Neural cell (in vitro differentiated cells): Measurements from ENCODE around the gene DSTN. TPM values are rescaled to one million over a fixed set of nuclear protein-coding genes. Genes with fewer than 3 reads are reported as not detected.

Source experiments
- H2AFZ ChIP-seq: fragments of 200-600, 300-800 bp; sonication (generic), shearing (Covaris generic); 2 replicates; pipeline ENCODE4 v1.6.0; 2014; ENCODE audit warnings: low read depth, mild to moderate bottlenecking, antibody characterized with exemption, low read length, moderate library complexity
- H3F3A ChIP-seq: fragments of 200-600 bp; shearing (Covaris generic); 2 replicates; pipeline ENCODE4 v1.6.1; 2016; ENCODE audit warnings: mild to moderate bottlenecking, moderate library complexity, mixed read lengths, antibody characterized with exemption, low read length; ENCODE audit not compliant: insufficient read depth, poor library complexity, severe bottlenecking
- H3K27ac ChIP-seq: fragments of 200-600, 300-800 bp; sonication (generic), shearing (Covaris generic); 2 replicates; pipeline ENCODE4 v1.5.1; 2014; ENCODE audit warnings: mild to moderate bottlenecking, low read length, moderate library complexity
- H3K27me3 ChIP-seq: fragments of 300-800, 200-600 bp; sonication (generic), shearing (Covaris generic); 2 replicates; pipeline ENCODE4 v1.6.0; 2014; ENCODE audit warnings: mild to moderate bottlenecking, low read depth, low read length, moderate library complexity; ENCODE audit not compliant: insufficient read depth
- H3K36me3 ChIP-seq: fragments of 300-800, 200-600 bp; sonication (generic), shearing (Covaris generic); 2 replicates; pipeline ENCODE4 v1.5.1; 2014; ENCODE audit warnings: mild to moderate bottlenecking, antibody characterized with exemption, low read length, moderate library complexity; ENCODE audit not compliant: insufficient read depth
- H3K4me2 ChIP-seq: fragments of 300-800, 200-600 bp; sonication (generic), shearing (Covaris generic); 2 replicates; pipeline ENCODE4 v1.6.0; 2014; ENCODE audit warnings: mild to moderate bottlenecking, low read length
- H3K4me3 ChIP-seq: fragments of 300-800, 200-600 bp; sonication (generic), shearing (Covaris generic); 2 replicates; pipeline ENCODE4 v1.5.1; 2014; ENCODE audit warnings: mild to moderate bottlenecking, low read length, moderate library complexity
- H3K79me2 ChIP-seq: fragments of 200-600 bp; shearing (Covaris generic); replicated peaks from 2 replicates; pipeline ENCODE4 v1.6.0; 2014; ENCODE audit warnings: mild to moderate bottlenecking, low read length, moderate library complexity; ENCODE audit not compliant: insufficient read depth
- H3K9ac ChIP-seq: fragments of 300-800, 200-600 bp; sonication (generic), shearing (Covaris generic); 2 replicates; pipeline ENCODE4 v1.6.1; 2016; ENCODE audit warnings: mild to moderate bottlenecking, low read length, mixed read lengths
- H3K9me2 ChIP-seq: fragments of 200-600 bp; shearing (Covaris generic); 2 replicates; pipeline ENCODE4 v1.6.1; 2016; ENCODE audit warnings: mild to moderate bottlenecking, low read length, mixed read lengths; ENCODE audit not compliant: insufficient read depth
- H3K9me3 ChIP-seq: fragments of 200-600, 300-800 bp; sonication (generic), shearing (Covaris generic); 2 replicates; pipeline ENCODE4 v1.6.1; 2016; ENCODE audit warnings: mild to moderate bottlenecking, mixed run types, low read length, moderate library complexity, mixed read lengths
- H4K20me1 ChIP-seq: fragments of 200-600 bp; shearing (Covaris generic); 2 replicates; pipeline ENCODE4 v1.6.1; 2016; ENCODE audit warnings: mild to moderate bottlenecking, mixed run types; ENCODE audit not compliant: insufficient read depth
- CTCF ChIP-seq: fragments of 450-650 bp; IDR thresholded peaks from 2 replicates; pipeline ENCODE4 v1.5.1; 2014; ENCODE audit warnings: antibody characterized with exemption, mild to moderate bottlenecking, moderate library complexity; ENCODE audit not compliant: poor library complexity, severe bottlenecking
- EZH2 ChIP-seq: fragments of 200-600, 300-800 bp; shearing (Covaris generic), sonication (generic); IDR thresholded peaks from 2 replicates; pipeline ENCODE4 v1.6.1; 2014; ENCODE audit warnings: antibody characterized with exemption, low read length, borderline replicate concordance, mild to moderate bottlenecking; ENCODE audit not compliant: insufficient read depth, poor library complexity, severe bottlenecking
- RAD21 ChIP-seq: fragments of 450-650 bp; conservative IDR thresholded peaks from 2 replicates; pipeline ENCODE4 v1.6.1; 2014; ENCODE audit warnings: antibody characterized with exemption, mild to moderate bottlenecking, moderate library complexity
- REST ChIP-seq: IDR thresholded peaks from 2 replicates; pipeline ENCODE4 v1.6.1; 2012; ENCODE audit warnings: borderline replicate concordance
- SMC3 ChIP-seq: fragments of 450-650 bp; conservative IDR thresholded peaks from 2 replicates; pipeline ENCODE4 v1.6.1; 2014; ENCODE audit warnings: antibody characterized with exemption, mild to moderate bottlenecking, moderate library complexity; ENCODE audit not compliant: poor library complexity
- polyA plus RNA-seq: library from polyadenylated mRNA; depleted of rRNA; stranded (reverse); fragments of >200 nt; gene quantifications from 2 replicates; pipeline ENCODE4 v1.2.3, GENCODE V29; 2014

Gene DSTN
- polyA plus RNA-seq, 1 donor from 2014 or later: 276 TPM

- Histone ChIP-seq H3F3A (no peaks in the 10 kb centered on the region), H4K20me1 (peaks cover 5% of the 10 kb centered on the region), H3K4me2 (no peak overlapping the region), H3K4me3 (no peak overlapping the region), H3K9me2 (no peaks in the 10 kb centered on the region), H2AFZ (no peak overlapping the region), H3K27me3 (no peaks in the 10 kb centered on the region), H3K9ac (no peak overlapping the region), H3K36me3 (no peaks in the 10 kb centered on the region), H3K79me2 (peaks cover 34% of the 10 kb centered on the region), H3K27ac (no peak overlapping the region), H3K9me3 (no peaks in the 10 kb centered on the region)
- TF ChIP-seq RAD21 (no peak), SMC3 (no peak), REST (no peak)
Observed at GRCh38 chr20:17590245-17590644, 20.4 kb downstream of the DSTN start.

- no peak overlapping the region for H3K4me3 ChIP-seq
- H3K9ac ChIP-seq: no peak overlapping the region
- H4K20me1 ChIP-seq: no peaks in the 10 kb centered on the region
- H3K4me2 ChIP-seq: no peak overlapping the region
- TF ChIP-seq CTCF (no peak), EZH2 (no peak)
- no peaks in the 10 kb centered on the region for H3K27me3 ChIP-seq
- H3K27ac ChIP-seq: no peak overlapping the region
- H3K79me2 ChIP-seq: peaks cover 17% of the 10 kb centered on the region
- H3F3A ChIP-seq: no peaks in the 10 kb centered on the region
- H2AFZ ChIP-seq: no peak overlapping the region
- H3K36me3 ChIP-seq: peaks cover under 1% of the 10 kb centered on the region
- H3K9me3 ChIP-seq: no peaks in the 10 kb centered on the region
- H3K9me2 ChIP-seq: no peaks in the 10 kb centered on the region
Observed at GRCh38 chr20:17593902-17594301, 24.0 kb downstream of the DSTN start.

- TF ChIP-seq REST: no peak
- H3K4me3 ChIP-seq: no peak overlapping the region
- no peak overlapping the region for H3K9ac ChIP-seq
- H2AFZ ChIP-seq: no peak overlapping the region
- no peak overlapping the region for H3K4me2 ChIP-seq
- H4K20me1 ChIP-seq: no peaks in the 10 kb centered on the region
- H3K79me2 ChIP-seq: peaks cover 23% of the 10 kb centered on the region
- H3K27ac ChIP-seq: no peak overlapping the region
- H3F3A ChIP-seq: no peaks in the 10 kb centered on the region
- no peaks in the 10 kb centered on the region for H3K9me3 ChIP-seq
- H3K36me3 ChIP-seq: peaks cover 4% of the 10 kb centered on the region
- H3K9me2 ChIP-seq: no peaks in the 10 kb centered on the region
- no peaks in the 10 kb centered on the region for H3K27me3 ChIP-seq
Observed at GRCh38 chr20:17594443-17594842, 24.6 kb downstream of the DSTN start.
